Body of pancreas (tissue), 4 donors: ENCODE results near the gene KCNQ1OT1.

ENCODE experiments used
- POLR2A ChIP-seq, 3 donors: fragments of 450-650 bp; IDR thresholded peaks; one replicate each; pipeline ENCODE4 v1.6.1; 2016; ENCODE audit warnings: antibody characterized with exemption in 3 of 3, mild to moderate bottlenecking in 2 of 3
- TF ChIP-seq, protein P1 (sequence below), 7 experiments: fragments of 450-650 bp in 4 of 7; fragments of 200-600 bp in 3 of 7; sonication (generic) in 3 of 7; IDR thresholded peaks; one replicate each; pipeline ENCODE4 v1.5.1; 2016 to 2019; ENCODE audit warnings: antibody characterized with exemption in 7 of 7

DNA sequence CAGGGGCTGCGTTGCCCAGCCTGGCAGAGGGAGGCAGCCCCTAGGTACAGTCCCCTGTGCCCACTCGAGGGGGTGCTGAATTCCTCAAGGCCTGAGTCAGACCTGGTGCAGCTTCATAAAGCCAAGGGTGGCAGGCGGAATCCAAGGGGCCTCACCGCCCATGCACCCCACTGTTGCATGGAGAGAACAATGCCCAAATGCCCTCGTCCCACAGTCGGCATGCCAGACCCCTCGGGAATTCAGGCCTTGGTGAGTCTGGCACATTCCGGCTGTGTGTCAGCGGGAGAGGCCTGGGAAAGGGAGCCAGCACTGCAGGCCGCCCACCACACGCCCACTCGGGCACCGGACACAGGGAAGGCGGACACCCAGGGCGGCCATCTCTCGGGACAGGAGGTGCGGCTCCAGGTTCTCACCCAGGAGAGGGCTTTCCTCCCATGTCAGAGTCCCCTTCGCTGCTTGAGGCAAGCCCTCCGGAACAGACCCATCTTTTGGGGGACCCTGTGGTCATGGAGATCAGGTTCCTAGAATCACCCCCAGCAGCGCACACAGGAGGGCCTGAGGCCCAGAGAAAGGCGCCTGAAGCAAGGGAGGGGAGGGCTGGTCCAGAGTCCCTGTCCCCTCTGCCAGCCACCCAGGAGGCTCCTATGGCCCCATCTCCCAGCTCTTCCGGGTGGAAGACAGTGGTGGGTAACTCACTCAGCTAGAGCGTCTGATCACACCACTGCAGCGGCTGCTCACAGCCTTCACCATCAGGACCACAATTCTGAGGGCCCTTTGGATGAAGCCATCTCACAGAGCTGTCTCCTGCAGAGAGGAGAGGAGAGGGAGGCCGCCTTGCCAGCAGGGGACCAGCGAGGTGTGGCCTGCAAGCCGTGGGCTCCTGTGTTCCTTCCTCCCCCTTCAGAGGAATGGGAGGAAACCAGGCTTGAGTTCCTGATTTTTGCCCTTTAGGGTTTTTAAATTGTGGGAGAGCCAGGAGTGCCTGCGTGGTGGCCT, 31.6 kb upstream of the KCNQ1OT1 start:
- TF ChIP-seq POLR2A (IDR thresholded peaks at IDR 0.05), result no peak
- TF ChIP-seq, protein P1, sequence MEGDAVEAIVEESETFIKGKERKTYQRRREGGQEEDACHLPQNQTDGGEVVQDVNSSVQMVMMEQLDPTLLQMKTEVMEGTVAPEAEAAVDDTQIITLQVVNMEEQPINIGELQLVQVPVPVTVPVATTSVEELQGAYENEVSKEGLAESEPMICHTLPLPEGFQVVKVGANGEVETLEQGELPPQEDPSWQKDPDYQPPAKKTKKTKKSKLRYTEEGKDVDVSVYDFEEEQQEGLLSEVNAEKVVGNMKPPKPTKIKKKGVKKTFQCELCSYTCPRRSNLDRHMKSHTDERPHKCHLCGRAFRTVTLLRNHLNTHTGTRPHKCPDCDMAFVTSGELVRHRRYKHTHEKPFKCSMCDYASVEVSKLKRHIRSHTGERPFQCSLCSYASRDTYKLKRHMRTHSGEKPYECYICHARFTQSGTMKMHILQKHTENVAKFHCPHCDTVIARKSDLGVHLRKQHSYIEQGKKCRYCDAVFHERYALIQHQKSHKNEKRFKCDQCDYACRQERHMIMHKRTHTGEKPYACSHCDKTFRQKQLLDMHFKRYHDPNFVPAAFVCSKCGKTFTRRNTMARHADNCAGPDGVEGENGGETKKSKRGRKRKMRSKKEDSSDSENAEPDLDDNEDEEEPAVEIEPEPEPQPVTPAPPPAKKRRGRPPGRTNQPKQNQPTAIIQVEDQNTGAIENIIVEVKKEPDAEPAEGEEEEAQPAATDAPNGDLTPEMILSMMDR (IDR thresholded peaks at IDR 0.05), result no peak
